RWPE2 (cell line): ENCODE measurements around the gene SULF2.

Source experiments
- ATAC-seq: fragments of 200-7000 bp; cut with Tn5 transposase; 3 replicates; pipeline ENCODE4 v1.9.1; 2021; ENCODE audit warnings: low read depth
- DNase-seq: peaks from one replicate; pipeline ENCODE4 v3.0.0-alpha.2; 2020; ENCODE audit warnings: low spot score
- H3K27ac ChIP-seq: fragments of 450-650 bp; 2 replicates; pipeline ENCODE4 v1.5.1; 2017; ENCODE audit warnings: mild to moderate bottlenecking; ENCODE audit not compliant: poor library complexity, severe bottlenecking
- H3K27me3 ChIP-seq: fragments of 250-450 bp; sonication (Bioruptor Pico); 2 replicates; pipeline ENCODE4 v1.5.1; 2021; ENCODE audit warnings: mild to moderate bottlenecking, moderate library complexity; ENCODE audit not compliant: insufficient read depth, poor library complexity, severe bottlenecking
- H3K36me3 ChIP-seq: fragments of 250-450 bp; sonication (Bioruptor Pico); 2 replicates; pipeline ENCODE4 v1.5.1; 2020; ENCODE audit warnings: low read depth, mild to moderate bottlenecking, moderate library complexity
- H3K4me1 ChIP-seq: fragments of 250-450 bp; sonication (Bioruptor Pico); 2 replicates; pipeline ENCODE4 v1.5.1; 2021; ENCODE audit warnings: mild to moderate bottlenecking, moderate library complexity; ENCODE audit not compliant: insufficient read depth, poor library complexity, severe bottlenecking
- H3K4me3 ChIP-seq: fragments of 250-450 bp; sonication (Bioruptor Pico); 2 replicates; pipeline ENCODE4 v1.5.1; 2021; ENCODE audit warnings: mild to moderate bottlenecking, moderate library complexity; ENCODE audit not compliant: severe bottlenecking
- H3K9me3 ChIP-seq: fragments of 250-450 bp; sonication (Bioruptor Pico); 2 replicates; pipeline ENCODE4 v1.5.1; 2021; ENCODE audit warnings: mild to moderate bottlenecking, moderate library complexity; ENCODE audit not compliant: severe bottlenecking
- CTCF ChIP-seq: fragments of 450-650 bp; IDR thresholded peaks from one replicate; pipeline ENCODE4 v1.5.1; 2017; ENCODE audit warnings: mild to moderate bottlenecking, moderate library complexity; ENCODE audit not compliant: poor library complexity, severe bottlenecking

The SULF2 gene

GRCh38 chr20:47814632-47815415 is 29.5 kb upstream of the SULF2 start:
- no peaks in the 10 kb centered on the region for H3K27me3 ChIP-seq
- TF ChIP-seq CTCF = no peak
- no peak overlapping the region for H3K4me3 ChIP-seq
- peak; percentile 66 for DNase-seq
- peaks cover 41% of the 10 kb centered on the region for H3K4me1 ChIP-seq
- no peaks in the 10 kb centered on the region for H3K36me3 ChIP-seq
- ATAC-seq = no peak
- no peaks in the 10 kb centered on the region for H3K9me3 ChIP-seq
- no peak overlapping the region for H3K27ac ChIP-seq

GRCh38 chr20:47810721-47811347 is 25.6 kb upstream of the SULF2 start:
- no peak overlapping the region for H3K4me3 ChIP-seq
- no peak for ATAC-seq
- H3K27me3 ChIP-seq = no peaks in the 10 kb centered on the region
- H3K36me3 ChIP-seq = no peaks in the 10 kb centered on the region
- H3K4me1 ChIP-seq = peaks cover 35% of the 10 kb centered on the region
- no peak for TF ChIP-seq CTCF
- H3K27ac ChIP-seq = peak overlapping the region; percentile 90
- DNase-seq = peak; percentile 78
- H3K9me3 ChIP-seq = no peaks in the 10 kb centered on the region

- peak; percentile 15 for ATAC-seq
- peak overlapping the region; percentile 90 for H3K27ac ChIP-seq
Measured at GRCh38 chr20:47810116-47810677, 24.9 kb upstream of the SULF2 start.

GRCh38 chr20:47809161-47809960 is 24.1 kb upstream of the SULF2 start:
- ATAC-seq = peak; percentile 99
- H3K4me3 ChIP-seq = no peak overlapping the region

More at GRCh38 chr20:47810116-47810677, 24.9 kb upstream of the SULF2 start:
- no peak for DNase-seq
- H3K4me3 ChIP-seq = no peak overlapping the region
- H3K36me3 ChIP-seq = no peaks in the 10 kb centered on the region
- TF ChIP-seq CTCF = no peak
- H3K27me3 ChIP-seq = no peaks in the 10 kb centered on the region
- H3K9me3 ChIP-seq = no peaks in the 10 kb centered on the region
- peaks cover 35% of the 10 kb centered on the region for H3K4me1 ChIP-seq

More at GRCh38 chr20:47809161-47809960, 24.1 kb upstream of the SULF2 start:
- peak overlapping the region; percentile 90 for H3K27ac ChIP-seq
- peak; percentile 100 for DNase-seq
- H3K36me3 ChIP-seq = no peaks in the 10 kb centered on the region
- H3K9me3 ChIP-seq = no peaks in the 10 kb centered on the region
- no peak for TF ChIP-seq CTCF
- peaks cover 35% of the 10 kb centered on the region for H3K4me1 ChIP-seq
- H3K27me3 ChIP-seq = no peaks in the 10 kb centered on the region
